ENCODE data around the gene NDUFB7.
"Not testable (repeated sequence)": the region's sequence is repeated elsewhere in the genome, so short reads cannot be mapped to it uniquely, and the experiment has no call there.

The NDUFB7 gene

DNA sequence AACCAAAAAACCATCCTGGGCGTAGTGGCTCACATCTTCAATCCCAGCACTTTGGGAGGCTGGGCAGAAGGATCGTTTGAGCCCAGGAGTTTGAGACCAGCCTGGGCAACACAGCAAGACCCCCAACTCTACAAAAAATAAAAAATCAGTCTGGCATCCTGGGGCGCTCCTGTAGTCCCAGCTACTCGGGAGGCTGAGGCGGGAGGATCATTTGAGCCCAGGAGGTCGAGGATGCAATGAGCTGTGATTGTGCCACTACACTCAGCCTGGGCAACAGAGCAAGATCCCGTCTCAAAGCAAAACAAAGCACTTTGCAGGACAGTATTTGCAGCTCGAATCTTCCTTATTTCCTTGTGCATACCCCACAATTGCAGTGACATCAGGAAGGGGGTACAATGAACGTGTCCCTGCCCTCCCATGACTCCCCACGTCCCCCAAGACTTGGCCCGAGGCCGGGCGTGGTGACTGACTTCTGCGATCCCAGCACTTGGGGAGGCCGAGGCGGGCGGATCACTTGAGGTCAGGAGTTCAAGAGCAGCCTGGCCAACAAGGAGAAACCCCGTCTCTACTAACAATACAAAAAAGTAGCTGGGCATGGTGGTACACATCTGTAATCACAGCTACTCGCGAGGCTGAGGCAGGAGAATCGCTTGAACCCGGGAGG, 870 bp downstream of the NDUFB7 start:
- DNase-seq (ENCODE audit: low read depth), result no peak

DNA sequence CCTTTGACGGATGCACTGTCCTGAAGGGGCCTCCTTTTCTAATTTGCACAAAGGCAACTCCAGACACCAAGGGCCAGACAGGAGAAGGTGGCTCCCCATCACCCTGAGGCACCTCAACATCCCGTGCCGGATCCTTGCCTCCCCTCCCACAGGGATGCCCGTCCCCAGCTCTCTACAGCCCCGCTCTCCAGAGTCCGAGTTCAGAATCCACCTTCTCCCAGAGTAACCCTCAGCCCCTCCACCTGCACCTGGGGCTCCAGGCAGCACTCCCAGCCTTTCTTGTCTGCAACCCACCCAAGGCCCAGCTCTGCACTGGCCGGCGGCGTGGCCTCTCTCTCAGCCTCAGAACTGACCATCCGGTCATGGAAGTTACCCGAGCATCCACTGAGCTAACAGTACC, 4.8 kb downstream of the NDUFB7 start:
- no peak for DNase-seq (ENCODE audit: low read depth)

DNA sequence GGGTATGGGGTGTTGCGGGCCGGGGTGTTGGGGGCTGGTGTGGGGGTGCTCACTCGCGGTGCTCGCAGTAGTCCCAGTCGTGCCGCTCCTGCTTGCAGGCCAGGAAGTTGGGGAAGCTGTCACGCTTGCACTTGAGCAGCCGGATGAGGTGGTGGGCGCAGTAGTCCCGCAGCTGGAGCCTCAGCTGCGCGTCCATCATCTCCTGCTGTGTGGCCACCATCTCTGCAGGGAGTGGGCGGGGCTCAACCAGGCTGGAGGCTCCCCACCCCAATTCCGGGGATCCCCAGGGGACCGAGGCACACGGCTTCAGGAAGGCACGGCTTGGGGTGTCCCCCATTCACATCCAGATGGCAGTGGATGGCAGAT, 5.2 kb downstream of the NDUFB7 start:
- DNase-seq (ENCODE audit: low read depth), result no peak

DNA sequence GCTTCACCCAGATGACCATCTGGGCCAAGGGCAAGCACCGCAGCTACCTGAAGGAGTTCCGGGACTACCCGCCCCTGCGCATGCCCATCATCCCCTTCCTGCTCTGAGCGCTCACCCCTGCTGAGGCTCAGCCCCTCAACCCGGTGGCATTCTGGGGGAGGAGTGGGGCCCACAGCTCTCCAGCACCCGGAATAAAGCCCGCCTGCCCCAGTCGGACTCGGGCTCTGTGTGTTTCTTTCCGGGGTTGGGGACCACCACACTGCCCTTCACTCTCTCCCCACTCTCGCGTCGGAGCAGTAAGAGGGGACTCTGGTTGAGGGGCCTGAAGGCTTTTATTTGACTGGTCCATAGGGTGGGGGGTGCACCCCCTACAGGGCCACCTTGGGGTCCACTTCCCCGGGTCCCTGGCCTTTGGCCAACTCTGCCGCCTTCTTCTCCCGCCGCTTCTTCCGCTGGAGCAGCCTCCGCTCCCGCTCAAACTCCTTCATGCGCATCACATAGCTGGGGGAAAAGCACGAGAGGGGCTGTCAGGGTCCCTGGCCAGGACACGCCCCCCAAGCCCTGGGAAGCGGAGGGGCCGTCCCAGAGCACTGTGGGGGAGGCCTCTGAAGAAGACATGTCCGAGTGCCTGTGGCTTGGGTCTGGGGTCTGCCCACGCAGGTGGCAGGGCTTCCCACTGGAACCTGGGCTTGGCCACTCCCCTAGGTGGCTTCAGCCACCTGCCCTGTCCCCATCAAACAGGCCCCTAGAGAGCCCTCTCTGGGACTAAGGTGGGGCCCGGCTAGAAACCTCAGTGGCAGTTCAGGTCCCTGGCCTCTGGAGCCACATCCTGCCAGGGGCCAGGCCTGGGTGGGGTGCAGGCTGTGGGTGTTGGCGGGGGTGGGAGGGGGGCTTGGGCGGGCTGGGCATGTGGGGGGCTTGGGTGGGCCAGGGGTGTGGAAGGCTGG, 5.8 kb downstream of the NDUFB7 start:
- DNase-seq (ENCODE audit: low read depth), result no peak

DNA sequence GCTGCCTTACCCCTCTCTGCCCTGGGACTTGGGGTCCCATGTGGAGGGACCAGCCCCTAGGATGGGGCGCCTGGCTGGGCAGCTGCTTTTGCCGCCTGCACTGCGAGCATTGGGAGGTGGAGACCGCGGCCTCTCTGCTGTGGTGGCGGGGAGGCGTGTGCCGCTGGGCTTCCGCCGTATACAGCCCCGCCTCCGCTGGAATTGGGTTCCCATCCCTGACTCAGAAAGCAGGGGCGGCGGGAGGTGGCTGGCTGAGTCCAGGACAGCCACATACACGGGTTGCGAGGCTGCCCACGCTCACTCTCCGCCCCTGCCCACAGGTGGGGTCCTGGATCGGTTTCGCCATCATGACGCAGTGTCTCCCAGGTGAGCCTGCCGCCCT, 6.6 kb downstream of the NDUFB7 start:
- DNase-seq (ENCODE audit: low read depth), result no peak

DNA sequence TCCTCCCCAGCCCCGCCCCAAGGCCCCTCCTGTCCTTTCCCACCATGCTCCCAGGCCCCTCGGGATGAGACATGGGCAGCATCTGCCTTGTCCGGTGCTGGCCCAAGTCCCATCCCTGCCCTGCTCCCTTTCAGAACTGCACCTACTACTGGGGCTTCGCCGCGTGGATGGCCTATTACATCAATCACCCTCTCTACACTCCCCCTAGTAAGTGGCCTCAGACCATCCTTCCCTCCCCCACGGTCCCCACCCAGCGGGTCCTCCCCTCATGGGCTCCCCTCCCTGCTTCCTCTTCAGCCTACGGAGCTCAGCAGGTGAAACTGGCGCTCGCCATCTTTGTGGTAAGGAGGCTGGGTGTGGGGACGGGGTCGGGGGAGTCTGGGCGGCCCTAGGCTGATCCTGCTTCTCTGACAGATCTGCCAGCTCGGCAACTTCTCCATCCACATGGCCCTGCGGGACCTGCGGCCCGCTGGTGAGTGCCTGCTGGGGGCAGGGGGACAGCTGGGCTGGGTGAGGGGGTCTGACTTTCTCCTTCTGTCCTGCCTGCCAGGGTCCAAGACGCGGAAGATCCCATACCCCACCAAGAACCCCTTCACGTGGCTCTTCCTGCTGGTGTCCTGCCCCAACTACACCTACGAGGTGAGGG, 7.1 kb downstream of the NDUFB7 start:
- not testable (repeated sequence) for DNase-seq (ENCODE audit: low read depth)

DNA sequence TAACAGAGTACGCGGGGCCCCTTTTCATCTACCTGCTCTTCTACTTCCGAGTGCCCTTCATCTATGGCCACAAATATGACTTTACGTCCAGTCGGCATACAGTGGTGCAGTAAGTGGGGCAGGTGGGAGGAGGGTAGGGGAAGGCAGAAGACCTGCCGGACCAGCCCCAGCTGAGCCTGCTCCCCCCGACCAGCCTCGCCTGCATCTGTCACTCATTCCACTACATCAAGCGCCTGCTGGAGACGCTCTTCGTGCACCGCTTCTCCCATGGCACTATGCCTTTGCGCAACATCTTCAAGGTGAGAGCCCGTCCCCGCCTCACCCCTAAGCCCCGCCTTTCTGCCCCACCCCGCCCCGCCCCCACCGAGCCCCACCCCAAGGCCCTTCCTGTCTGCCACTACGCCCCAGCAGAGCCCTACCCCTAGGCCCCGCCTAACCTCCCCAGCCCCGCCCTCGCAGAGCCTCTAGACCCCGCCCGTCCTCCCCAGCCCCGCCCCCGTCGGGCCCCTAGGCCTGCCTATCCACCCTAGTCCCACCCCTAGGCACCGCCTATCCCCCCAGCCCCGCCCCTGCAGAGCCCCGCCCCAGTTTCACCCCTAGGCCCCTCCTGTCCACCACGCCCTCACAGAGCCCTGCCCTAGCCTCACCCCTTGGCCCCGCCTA, 7.7 kb downstream of the NDUFB7 start:
- peak; percentile 25 for DNase-seq (ENCODE audit: low read depth)

DNA sequence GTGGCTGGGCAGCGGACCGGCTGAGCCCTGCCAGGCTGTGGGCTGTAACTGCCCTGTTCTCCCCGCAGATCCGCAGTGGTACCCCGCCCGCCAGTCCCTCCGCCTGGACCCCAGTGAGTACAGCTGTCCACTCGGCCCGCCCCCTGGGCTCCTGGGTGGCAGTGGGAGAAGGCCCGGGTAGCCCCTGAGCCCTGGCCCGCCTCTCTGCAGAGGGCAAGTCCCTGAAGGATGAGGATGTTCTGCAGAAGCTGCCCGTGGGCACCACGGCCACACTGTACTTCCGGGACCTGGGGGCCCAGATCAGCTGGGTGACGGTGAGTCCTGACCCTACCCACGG, 8.3 kb downstream of the NDUFB7 start:
- DNase-seq (ENCODE audit: low read depth), result no peak

DNA sequence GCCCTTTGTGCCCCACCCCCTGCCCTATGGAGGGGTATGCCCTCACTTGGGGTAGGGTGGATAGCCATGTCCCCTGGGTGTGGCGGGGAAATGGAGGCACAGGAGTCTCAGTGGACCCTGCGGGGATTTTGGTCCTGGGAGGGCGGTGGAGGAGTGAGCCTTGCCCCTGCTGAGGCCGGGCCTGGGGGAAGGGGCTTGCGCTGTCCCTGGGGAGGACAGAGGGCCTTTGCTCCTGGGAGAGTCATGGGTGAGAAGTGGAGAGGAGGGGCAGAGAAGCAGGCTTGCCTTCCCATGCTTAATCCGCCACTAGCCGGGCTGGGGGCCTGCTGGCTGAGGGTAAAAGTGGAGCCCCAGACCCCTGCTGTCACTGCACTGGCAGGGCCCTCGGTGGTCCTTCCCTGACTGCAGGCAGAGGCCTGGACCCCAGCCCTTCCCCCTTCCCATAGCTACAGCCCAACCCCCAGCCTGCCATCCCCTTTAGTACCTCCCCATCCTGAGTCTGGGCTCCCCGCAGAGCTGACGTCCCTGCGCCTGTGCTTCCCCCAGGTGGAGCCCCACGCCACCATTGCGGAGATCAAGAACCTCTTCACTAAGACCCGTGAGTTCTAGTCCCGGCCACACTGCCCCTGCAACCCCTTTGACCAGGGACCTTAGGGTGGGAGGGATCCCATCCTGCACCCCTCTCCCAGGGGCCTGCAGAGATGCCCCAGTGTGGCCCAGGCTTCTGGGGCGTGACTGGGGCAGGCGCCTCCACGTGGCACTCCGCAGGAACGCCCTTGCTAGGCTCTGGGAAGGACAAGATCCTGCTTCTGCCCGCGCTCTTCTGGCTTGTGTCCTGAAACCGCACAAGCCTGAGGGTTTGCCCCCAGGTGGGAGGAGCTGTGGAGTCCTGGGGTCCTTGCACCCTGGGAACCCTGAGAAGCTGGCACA, 8.9 kb downstream of the NDUFB7 start:
- DNase-seq (ENCODE audit: low read depth), result no peak

DNA sequence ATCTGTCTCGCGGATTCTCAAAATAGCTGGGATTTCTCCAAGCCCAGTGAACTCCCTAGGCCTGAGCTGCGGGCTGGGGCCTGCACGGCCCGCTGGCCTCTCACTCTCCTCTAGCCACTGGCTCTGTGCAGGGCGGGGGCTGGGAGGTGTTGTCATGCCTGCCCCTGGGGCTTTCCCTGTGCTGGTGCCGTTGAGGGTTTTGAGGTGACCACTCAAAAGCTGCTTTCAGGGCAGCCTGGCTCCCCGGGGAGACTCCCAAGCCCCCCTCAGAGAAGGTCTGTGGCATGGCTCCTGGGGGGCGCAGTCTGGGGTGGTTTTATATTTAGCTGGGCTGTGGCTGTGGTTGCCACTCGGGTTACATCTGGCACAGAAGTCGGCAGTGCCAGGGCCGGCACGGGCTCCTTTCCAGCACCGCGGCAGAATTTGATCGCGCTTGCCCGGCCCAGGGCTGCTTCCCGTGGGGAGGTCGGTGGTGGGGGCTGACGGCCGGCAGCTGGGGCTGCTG, 10.0 kb downstream of the NDUFB7 start:
- DNase-seq (ENCODE audit: low read depth), result no peak

DNA sequence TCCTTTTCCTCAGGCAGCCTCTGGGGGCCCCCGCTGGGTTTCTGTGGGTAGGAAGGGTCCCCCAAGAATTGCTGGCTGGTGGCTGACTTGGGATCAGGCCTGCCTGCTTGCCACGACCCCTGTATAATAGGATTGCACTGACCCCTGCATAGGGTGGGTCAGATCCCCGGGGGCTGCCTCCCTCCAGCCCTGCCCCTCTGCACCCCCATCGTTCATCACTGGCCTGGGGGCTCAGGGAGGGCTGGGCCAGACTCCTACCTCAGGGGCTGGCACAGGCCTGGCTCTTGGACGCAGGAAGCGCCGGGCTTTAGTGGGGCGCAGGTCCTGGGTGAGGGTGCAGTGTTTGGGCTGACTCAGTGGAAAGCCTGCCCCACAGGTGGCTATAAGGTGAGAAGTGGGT, 10.6 kb downstream of the NDUFB7 start:
- DNase-seq (ENCODE audit: low read depth), result no peak

DNA sequence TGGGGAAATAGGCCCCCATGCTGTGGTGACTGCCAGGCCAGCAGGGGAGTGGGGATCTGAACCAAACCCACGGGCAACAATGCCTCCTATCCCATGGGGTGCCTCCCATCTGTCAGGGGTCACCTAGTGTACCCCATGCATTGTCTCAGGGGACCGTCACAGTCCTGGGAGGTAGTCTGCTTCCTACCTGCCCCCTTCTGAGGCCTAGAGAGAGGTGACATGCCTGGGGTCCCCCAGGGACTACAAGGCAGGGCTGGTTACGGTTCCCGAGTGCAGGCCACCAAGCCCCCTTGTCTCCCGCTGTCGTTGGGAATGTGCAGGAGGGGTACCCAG, 11.1 kb downstream of the NDUFB7 start:
- DNase-seq (ENCODE audit: low read depth), result no peak

DNA sequence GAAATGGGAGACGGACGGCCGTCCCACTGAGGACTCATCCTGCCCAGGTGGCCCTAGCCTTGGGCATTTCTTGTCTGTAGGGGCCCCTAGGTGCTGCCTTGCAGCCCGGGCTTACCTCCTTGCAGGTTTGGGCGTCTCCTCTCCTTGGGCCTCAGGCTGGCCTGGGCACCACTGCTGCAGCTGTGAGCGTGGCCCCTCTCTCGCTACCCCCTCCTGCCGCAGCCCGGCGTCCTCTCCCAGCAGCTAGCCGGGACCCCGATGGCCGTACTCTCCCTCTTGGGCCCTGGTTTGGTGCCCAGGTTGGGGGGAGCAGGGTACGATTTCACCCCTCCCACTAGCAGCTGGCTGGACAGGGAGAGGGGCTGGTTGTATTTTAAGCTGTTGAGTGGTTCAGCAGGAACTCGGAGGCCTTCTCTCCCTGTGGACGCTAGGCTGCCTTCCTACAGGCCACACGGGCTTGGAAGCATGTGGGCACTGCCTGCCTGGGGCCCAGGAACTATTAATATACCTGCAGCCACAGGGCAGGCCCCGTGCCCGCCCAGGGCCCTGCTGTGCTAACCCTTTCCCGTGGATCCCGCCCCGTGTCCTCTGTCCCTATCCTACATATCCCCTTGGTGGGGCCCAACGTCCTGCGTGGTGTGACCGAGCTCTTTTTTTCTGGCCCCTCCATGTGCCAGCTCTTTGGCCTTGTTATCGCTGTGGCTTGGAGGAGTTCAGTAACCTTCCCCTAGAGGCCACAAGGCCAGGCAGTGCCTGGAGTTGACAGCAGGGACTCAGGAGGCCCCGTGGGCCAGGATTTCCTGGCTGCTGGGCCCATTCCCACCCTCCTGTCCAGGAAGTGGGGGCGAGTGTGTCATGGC, 11.7 kb downstream of the NDUFB7 start:
- no peak for DNase-seq (ENCODE audit: low read depth)

DNA sequence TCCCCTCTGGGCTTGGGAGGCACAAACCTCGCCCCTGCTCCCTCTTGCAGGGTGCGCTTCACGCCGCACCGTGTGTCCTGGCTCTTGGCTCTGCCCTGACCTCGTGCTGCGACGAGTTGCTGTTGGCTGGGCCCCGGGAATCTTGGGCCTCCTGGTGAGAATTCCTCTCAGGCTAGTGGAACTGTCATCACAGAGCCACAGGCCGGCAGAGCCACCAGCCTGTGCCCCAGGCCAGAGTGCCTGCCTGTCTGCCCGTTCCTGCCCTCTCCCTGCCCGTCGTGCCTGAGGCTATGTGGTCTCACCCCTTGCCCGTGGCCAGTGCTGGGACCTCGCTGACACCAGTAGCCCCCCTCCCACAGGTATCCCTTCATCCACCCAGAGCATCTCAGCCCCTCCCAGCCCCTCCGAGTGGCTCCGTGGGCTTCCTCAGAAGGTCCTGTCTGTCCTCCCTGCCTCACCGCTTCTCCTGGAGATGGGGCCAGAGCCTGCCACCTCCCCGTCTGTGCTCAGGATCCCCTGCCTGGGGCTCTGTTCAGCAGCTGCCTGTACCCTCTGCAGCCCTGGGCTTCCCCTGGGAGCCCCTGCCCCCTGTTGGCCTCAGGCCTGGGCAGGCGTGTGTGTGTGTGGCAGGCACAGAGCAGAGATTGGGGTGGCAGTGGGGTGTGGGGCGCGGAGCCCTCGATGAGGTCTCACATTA, 13.3 kb downstream of the NDUFB7 start:
- DNase-seq (ENCODE audit: low read depth), result no peak

DNA sequence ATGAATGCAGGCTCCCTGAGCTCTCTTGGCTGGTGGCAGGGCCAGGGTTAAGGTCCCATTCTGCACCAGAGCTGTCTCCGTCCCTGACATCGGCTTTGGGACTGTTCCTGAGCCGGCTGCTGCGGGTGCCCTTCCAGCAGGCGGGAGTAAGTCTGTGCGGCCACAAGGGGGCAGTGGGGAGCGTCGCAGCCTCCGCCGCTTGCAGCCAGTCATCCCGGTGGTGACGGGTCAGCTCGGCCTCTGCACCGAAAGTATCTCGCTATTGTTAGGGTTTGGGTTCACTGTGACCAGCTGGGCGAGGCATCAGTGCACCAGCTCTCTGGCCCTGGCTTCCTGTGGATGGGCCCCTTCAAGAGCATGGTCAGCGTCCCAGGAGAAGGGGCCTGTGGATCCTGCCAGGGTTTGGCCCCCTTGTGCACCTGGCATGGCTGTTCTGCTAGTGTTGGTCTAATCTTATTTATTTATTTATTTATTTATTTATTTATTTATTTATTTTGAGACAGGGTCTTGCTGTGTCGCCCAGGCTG, 15.1 kb downstream of the NDUFB7 start:
- peak; percentile 34 for DNase-seq (ENCODE audit: low read depth)

DNA sequence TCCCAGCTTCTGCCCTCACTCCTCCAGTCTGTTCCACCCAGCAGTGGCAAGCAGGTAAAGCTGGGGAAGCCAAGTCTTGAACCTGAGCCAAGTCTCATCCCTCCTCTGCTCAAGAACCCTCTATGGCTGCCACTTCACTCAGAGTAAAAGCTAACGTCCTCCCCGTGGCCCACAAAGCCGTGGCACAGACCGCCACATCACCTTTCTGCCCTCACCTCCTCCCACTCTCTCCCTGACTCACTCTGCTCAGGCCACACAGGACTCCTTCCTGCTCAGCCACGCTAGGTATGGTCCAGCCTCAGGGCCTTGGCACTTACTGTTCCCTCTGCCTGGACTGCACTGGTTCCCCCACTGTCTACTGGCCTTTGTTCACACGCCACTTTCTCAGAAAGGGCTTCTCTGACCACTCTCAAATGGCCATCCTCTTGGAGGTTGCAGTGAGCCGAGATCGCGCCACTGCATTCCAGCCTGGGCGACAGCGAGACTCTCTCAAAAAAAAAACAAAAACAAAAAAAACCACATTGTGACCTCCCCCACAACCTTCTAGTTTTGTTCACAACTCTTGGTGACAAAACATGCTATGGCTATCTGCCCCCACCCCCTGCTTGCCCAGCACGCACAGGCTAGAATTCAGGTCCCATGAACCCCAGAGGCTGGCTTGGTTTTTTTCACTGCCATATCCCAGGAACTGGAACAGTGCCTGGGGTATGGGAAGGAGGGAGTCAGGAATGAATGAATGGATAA, 15.8 kb downstream of the NDUFB7 start:
- DNase-seq (ENCODE audit: low read depth), result no peak

DNA sequence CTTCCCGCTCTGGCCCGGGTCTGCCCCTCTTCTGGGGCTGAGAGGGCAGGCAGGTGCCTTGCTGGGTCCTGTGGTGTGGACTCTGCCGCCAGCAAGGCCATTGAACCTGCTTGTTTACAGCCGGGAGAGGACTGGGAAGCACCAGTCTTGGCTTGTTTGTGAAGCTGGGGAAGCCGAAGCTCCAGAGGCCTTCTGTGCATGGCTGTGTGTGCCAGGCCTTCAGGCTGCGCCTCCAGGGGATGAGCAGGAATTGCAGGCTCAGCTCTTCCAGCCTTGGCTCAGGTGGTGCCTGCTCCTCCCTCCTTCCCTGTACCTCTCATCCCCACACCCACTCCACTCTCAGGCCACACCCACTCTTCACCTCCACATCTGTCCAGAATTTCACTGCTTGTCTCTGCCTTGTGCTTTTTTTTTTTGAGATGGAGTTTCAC, 17.5 kb downstream of the NDUFB7 start:
- DNase-seq (ENCODE audit: low read depth), result no peak

DNA sequence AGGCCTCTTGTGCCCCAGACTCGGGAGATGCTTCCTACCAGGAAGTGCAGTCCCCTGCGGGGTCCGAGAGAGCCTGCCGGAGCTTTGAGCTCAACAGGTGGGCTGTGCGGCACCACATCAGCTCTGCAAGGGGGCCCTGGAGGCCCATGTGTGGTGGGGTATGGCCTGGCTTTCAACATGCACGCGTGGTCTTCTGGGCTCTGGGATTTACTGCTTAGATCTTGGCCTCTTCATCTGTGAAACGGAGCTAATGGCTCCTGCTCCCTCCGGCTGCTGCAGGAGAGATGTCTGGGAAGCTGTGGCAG, 18.0 kb downstream of the NDUFB7 start:
- no peak for DNase-seq (ENCODE audit: low read depth)
